Loucy (cell line): Measurements from ENCODE around the gene GUCY1A1.

Experiments
- H2AFZ ChIP-seq: fragments of 200-600 bp; sonication (generic); 2 replicates; pipeline ENCODE4 v1.6.0; 2016; ENCODE audit warnings: antibody characterized with exemption, mild to moderate bottlenecking, low read length, moderate library complexity
- H3F3A ChIP-seq: fragments of 200-600 bp; 2 replicates; pipeline ENCODE4 v1.6.0; 2016; ENCODE audit warnings: antibody characterized with exemption, low read depth, mild to moderate bottlenecking
- H3K27me3 ChIP-seq: fragments of 200-600 bp; sonication (generic); 2 replicates; pipeline ENCODE4 v1.6.1; 2014; ENCODE audit warnings: low read length, mild to moderate bottlenecking; ENCODE audit not compliant: insufficient read depth, poor library complexity, severe bottlenecking
- H3K36me3 ChIP-seq: fragments of 200-600 bp; sonication (generic); 2 replicates; pipeline ENCODE4 v1.6.1; 2016; ENCODE audit warnings: low read length; ENCODE audit not compliant: insufficient read depth
- H3K4me1 ChIP-seq: fragments of 200-600 bp; sonication (generic); 2 replicates; pipeline ENCODE4 v1.5.1; 2014; ENCODE audit warnings: low read length, mild to moderate bottlenecking; ENCODE audit not compliant: insufficient read depth, poor library complexity, severe bottlenecking
- H3K4me2 ChIP-seq: fragments of 200-600 bp; sonication (generic); 2 replicates; pipeline ENCODE4 v1.6.0; 2014; ENCODE audit warnings: antibody characterized with exemption, low read length, low read depth, mild to moderate bottlenecking; ENCODE audit not compliant: poor library complexity, severe bottlenecking
- H3K4me3 ChIP-seq: fragments of 200-600 bp; sonication (generic); 2 replicates; pipeline ENCODE4 v1.5.1; 2014; ENCODE audit warnings: low read length, mild to moderate bottlenecking, mixed read lengths; ENCODE audit not compliant: poor library complexity, severe bottlenecking
- H3K79me2 ChIP-seq: fragments of 200-600 bp; sonication (generic); 2 replicates; pipeline ENCODE4 v1.6.1; 2014; ENCODE audit warnings: low read length; ENCODE audit not compliant: insufficient read depth
- H3K9ac ChIP-seq: fragments of 200-600 bp; sonication (generic); 2 replicates; pipeline ENCODE4 v1.6.0; 2014; ENCODE audit warnings: mild to moderate bottlenecking, low read depth, low read length, moderate library complexity; ENCODE audit not compliant: poor library complexity, severe bottlenecking
- H3K9me2 ChIP-seq: fragments of 200-600 bp; sonication (generic); replicated peaks from 2 replicates; pipeline ENCODE4 v1.6.1; 2016; ENCODE audit warnings: low read depth, low read length, mixed read lengths
- H3K9me3 ChIP-seq: fragments of 200-600 bp; sonication (generic); 2 replicates; pipeline ENCODE4 v1.6.1; 2014; ENCODE audit warnings: mild to moderate bottlenecking, antibody characterized with exemption, low read length, low read depth; ENCODE audit not compliant: insufficient read depth
- H4K20me1 ChIP-seq: fragments of 200-600 bp; sonication (generic); 2 replicates; pipeline ENCODE4 v1.6.0; 2014; ENCODE audit warnings: antibody characterized with exemption, low read length, mild to moderate bottlenecking; ENCODE audit not compliant: insufficient read depth, poor library complexity, severe bottlenecking
- EZH2phosphoT487 ChIP-seq: fragments of 200-600 bp; IDR thresholded peaks from 2 replicates; pipeline ENCODE4 v1.6.1; 2018; ENCODE audit warnings: antibody characterized with exemption, mild to moderate bottlenecking, moderate library complexity, borderline replicate concordance
- TF ChIP-seq, protein P1 (sequence below): fragments of 200-600 bp; sonication (generic); conservative IDR thresholded peaks from 2 replicates; pipeline ENCODE4 v1.5.1; 2014; ENCODE audit warnings: mild to moderate bottlenecking, antibody characterized with exemption, low read length

GUCY1A1 gene

DNA sequence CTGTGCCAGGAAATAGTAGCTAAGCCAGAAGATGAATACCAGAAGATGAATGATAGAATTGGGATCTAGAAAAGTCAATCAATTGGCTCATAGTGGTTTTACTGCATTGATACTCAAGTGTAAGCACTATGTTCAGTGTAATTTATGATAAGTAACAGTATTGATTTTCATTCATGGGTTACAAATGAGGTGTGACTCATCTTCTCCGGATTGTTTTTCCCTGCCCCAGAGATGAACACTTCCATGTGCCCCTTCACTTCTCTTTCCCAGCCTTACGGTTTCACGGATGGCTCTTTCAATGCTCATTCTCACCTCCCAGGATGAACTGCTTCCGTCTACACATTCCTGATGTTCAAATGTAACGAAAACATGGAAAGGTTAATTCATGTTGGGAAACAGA, 82.4 kb downstream of the GUCY1A1 start:
- no peaks in the 10 kb centered on the region for H3K27me3 ChIP-seq
- no peak overlapping the region for H3K4me2 ChIP-seq
- no peak overlapping the region for H2AFZ ChIP-seq
- TF ChIP-seq, protein P1, sequence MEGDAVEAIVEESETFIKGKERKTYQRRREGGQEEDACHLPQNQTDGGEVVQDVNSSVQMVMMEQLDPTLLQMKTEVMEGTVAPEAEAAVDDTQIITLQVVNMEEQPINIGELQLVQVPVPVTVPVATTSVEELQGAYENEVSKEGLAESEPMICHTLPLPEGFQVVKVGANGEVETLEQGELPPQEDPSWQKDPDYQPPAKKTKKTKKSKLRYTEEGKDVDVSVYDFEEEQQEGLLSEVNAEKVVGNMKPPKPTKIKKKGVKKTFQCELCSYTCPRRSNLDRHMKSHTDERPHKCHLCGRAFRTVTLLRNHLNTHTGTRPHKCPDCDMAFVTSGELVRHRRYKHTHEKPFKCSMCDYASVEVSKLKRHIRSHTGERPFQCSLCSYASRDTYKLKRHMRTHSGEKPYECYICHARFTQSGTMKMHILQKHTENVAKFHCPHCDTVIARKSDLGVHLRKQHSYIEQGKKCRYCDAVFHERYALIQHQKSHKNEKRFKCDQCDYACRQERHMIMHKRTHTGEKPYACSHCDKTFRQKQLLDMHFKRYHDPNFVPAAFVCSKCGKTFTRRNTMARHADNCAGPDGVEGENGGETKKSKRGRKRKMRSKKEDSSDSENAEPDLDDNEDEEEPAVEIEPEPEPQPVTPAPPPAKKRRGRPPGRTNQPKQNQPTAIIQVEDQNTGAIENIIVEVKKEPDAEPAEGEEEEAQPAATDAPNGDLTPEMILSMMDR = no peak
- no peak for TF ChIP-seq EZH2phosphoT487
- H3K79me2 ChIP-seq = no peaks in the 10 kb centered on the region
- H3K4me3 ChIP-seq = no peak overlapping the region
- no peaks in the 10 kb centered on the region for H3F3A ChIP-seq
- no peaks in the 10 kb centered on the region for H3K9me3 ChIP-seq
- no peaks in the 10 kb centered on the region for H3K36me3 ChIP-seq
- no peak overlapping the region for H3K9ac ChIP-seq
- no peaks in the 10 kb centered on the region for H3K4me1 ChIP-seq
- H3K9me2 ChIP-seq = no peaks in the 10 kb centered on the region
- H4K20me1 ChIP-seq = no peaks in the 10 kb centered on the region

DNA sequence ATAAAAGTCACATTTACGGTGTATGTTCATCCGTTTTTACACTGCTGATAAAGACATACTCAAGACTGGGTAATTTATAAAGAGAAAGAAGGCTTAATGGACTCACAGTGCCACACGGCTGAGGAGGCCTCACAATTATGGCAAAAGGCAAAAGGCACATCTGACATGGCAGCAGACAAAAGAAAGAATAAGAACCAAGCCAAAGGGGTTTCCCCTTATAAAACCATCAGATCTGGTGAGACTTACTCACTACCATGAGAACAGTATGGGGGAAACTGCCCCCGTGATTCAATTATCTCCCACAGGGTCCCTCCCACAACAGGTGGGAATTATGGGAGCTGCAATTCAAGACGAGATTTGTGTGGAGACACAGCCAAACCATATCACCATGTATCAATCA, 84.9 kb downstream of the GUCY1A1 start:
- no peaks in the 10 kb centered on the region for H3F3A ChIP-seq
- no peak overlapping the region for H3K4me3 ChIP-seq
- H3K9ac ChIP-seq = no peak overlapping the region
- no peaks in the 10 kb centered on the region for H3K79me2 ChIP-seq
- H3K27me3 ChIP-seq = no peaks in the 10 kb centered on the region
- H3K9me2 ChIP-seq = no peaks in the 10 kb centered on the region
- H2AFZ ChIP-seq = peak overlapping the region; percentile 50; the same call in 1 of the 2 replicates
- no peaks in the 10 kb centered on the region for H3K4me1 ChIP-seq
- no peaks in the 10 kb centered on the region for H4K20me1 ChIP-seq
- no peaks in the 10 kb centered on the region for H3K36me3 ChIP-seq
- H3K4me2 ChIP-seq = no peak overlapping the region
- H3K9me3 ChIP-seq = no peaks in the 10 kb centered on the region
- no peak for TF ChIP-seq EZH2phosphoT487
- TF ChIP-seq, protein P1 = no peak

DNA sequence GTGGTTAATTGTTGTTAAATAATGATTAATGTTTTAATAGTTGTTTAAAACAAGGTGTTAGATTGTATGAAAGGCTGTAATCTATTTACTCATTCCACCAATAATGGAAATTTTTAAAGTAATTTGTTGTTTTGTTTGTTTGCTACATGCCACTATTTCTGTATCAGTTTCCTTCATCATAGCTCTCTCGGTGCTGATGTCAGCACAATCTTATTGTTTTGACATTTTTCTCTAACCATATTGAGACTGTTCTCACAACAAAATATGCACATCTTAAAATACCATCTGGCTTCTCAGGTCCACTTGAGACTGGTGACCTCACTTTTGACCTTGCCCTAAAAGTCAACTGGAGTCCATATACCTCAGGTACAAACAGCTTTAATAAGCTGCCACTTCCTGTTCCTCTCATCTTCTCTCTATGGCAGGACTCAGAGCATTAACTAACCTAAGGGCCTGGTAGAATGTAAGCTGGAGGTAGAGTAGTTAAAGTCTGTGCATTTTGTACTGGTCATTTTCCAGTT, 91.2 kb downstream of the GUCY1A1 start:
- H3K4me2 ChIP-seq = peak overlapping the region; percentile 64
- no peaks in the 10 kb centered on the region for H3F3A ChIP-seq
- H3K79me2 ChIP-seq = peaks cover 14% of the 10 kb centered on the region
- H3K27me3 ChIP-seq = no peaks in the 10 kb centered on the region
- peak overlapping the region; percentile 56 for H3K9ac ChIP-seq
- H3K4me3 ChIP-seq = peak overlapping the region; percentile 84
- H4K20me1 ChIP-seq = no peaks in the 10 kb centered on the region
- no peaks in the 10 kb centered on the region for H3K36me3 ChIP-seq
- H3K4me1 ChIP-seq = peaks cover 19% of the 10 kb centered on the region
- H3K9me2 ChIP-seq = no peaks in the 10 kb centered on the region
- peak overlapping the region; percentile 98 for H2AFZ ChIP-seq
- no peaks in the 10 kb centered on the region for H3K9me3 ChIP-seq
- TF ChIP-seq, protein P1 = no peak
- TF ChIP-seq EZH2phosphoT487 = no peak
